GM18868 (cell line): ENCODE data around the gene LILRA5.
"Not testable (repeated sequence)": the region's sequence is repeated elsewhere in the genome, so short reads cannot be mapped to it uniquely, and the experiment has no call there.

Experiments used
- ATAC-seq: cut with Tn5 transposase; IDR thresholded peaks from one replicate; pipeline ENCODE4 v1.9.1; 2021; ENCODE audit warnings: mild to moderate bottlenecking, moderate library complexity; ENCODE audit not compliant: unreplicated experiment

LILRA5 gene

GRCh38 chr19:54307389-54308020 lies 5.5 kb downstream of the LILRA5 start:
- ATAC-seq = no peak

- no peak for ATAC-seq
Observed at GRCh38 chr19:54305141-54305540, 7.8 kb downstream of the LILRA5 start.

- no peak for ATAC-seq
Observed at GRCh38 chr19:54302257-54302656, 10.7 kb downstream of the LILRA5 start.

GRCh38 chr19:54299515-54299914 lies 13.5 kb downstream of the LILRA5 start:
- no peak for ATAC-seq

GRCh38 chr19:54299126-54299498 lies 13.9 kb downstream of the LILRA5 start:
- ATAC-seq = no peak

GRCh38 chr19:54298357-54299125 lies 14.4 kb downstream of the LILRA5 start:
- no peak for ATAC-seq

- ATAC-seq = no peak
Observed at GRCh38 chr19:54297759-54298305, 15.1 kb downstream of the LILRA5 start.

GRCh38 chr19:54294539-54294938 lies 18.4 kb downstream of the LILRA5 start:
- no peak for ATAC-seq

- ATAC-seq = not testable (repeated sequence)
Observed at GRCh38 chr19:54289160-54289559, 23.8 kb downstream of the LILRA5 start.

GRCh38 chr19:54287456-54287855 lies 25.5 kb downstream of the LILRA5 start:
- no peak for ATAC-seq

GRCh38 chr19:54286283-54286682 lies 26.7 kb downstream of the LILRA5 start:
- not testable (repeated sequence) for ATAC-seq

- not testable (repeated sequence) for ATAC-seq
Observed at GRCh38 chr19:54285427-54286056, 27.4 kb downstream of the LILRA5 start.

- no peak for ATAC-seq
Observed at GRCh38 chr19:54282686-54283470, 30.1 kb downstream of the LILRA5 start.

- ATAC-seq = not testable (repeated sequence)
Observed at GRCh38 chr19:54281729-54282075, 31.3 kb downstream of the LILRA5 start.

- ATAC-seq = no peak
Observed at GRCh38 chr19:54281007-54281728, 31.8 kb downstream of the LILRA5 start, which contains the start of gene LILRB2. Gene LILRB2 (minus strand): TSS chr19:54281110. CDS start chr19:54280496, 614 bp downstream.

GRCh38 chr19:54280441-54280840 lies 32.5 kb downstream of the LILRA5 start:
- not testable (repeated sequence) for ATAC-seq

- ATAC-seq = not testable (repeated sequence)
Observed at GRCh38 chr19:54280025-54280424, 32.9 kb downstream of the LILRA5 start.

GRCh38 chr19:54279406-54279962 lies 33.5 kb downstream of the LILRA5 start:
- ATAC-seq = no peak

- ATAC-seq = not testable (repeated sequence)
Observed at GRCh38 chr19:54278571-54279195, 34.3 kb downstream of the LILRA5 start.
